Posterior vena cava (tissue), 2 donors: ENCODE results near the gene DNAJB1. TPM values are rescaled to one million over a fixed set of nuclear protein-coding genes. Genes with fewer than 3 reads are reported as not detected.

Experiments
- microRNA-seq, 2 donors: library from miRNA; unstranded; fragments of <30 nt; microRNA quantifications; one replicate each; pipeline ENCODE4 v1.2.0, GENCODE V29; 2020 to 2021; ENCODE audit warnings: borderline microRNAs expressed in 2 of 2
- total RNA-seq, 2 donors: library from RNA; stranded (reverse); fragmentation: NEBNext Ultra II Directional; extraction: Animal tissue kit (Norgen Biotek cat#: 25700); gene quantifications; one replicate each; pipeline ENCODE4 v1.2.1, GENCODE V29; 2021
- donor health status: DM: yes; HTN: yes; CAD: no.
- donor health status: DM: yes; HTN: yes; CAD: no.

The DNAJB1 gene
- total RNA-seq, 2 donors from 2014 or later = 56.2 to 63.2 TPM

Small RNA genes lying within 50 kb of the gene (microRNA-seq; reads per million reads assigned to microRNA genes)
- 0 reads per million in 2 donors for gene MIR639

Other genes starting within 250 kb of the DNAJB1 start
- gene ADGRE5, start 137.0 kb downstream of the DNAJB1 start, total RNA-seq = 100 to 1,000 TPM; 195 to 306 TPM
- 10 to 100 TPM; 37.4 to 38.7 TPM for gene DDX39A, start 99.1 kb downstream of the DNAJB1 start, total RNA-seq
- gene PKN1, start 85.1 kb downstream of the DNAJB1 start, total RNA-seq = 100 to 1,000 TPM; 135 to 173 TPM
- 1 to 10 TPM in 1 of 2 donors, under 1 TPM in 1; 0.95 to 1.6 TPM for gene PTGER1, start 43.0 kb downstream of the DNAJB1 start, total RNA-seq
- gene GIPC1, start 22.3 kb downstream of the DNAJB1 start, total RNA-seq = 10 to 100 TPM; 43.5 to 46.1 TPM
- 10 to 100 TPM; 36.8 to 56.6 TPM for gene TECR, start 11.2 kb upstream of the DNAJB1 start, total RNA-seq
- gene NDUFB7, start 53.7 kb upstream of the DNAJB1 start, total RNA-seq = 100 to 1,000 TPM; 157 to 177 TPM
- gene CLEC17A, start 64.7 kb upstream of the DNAJB1 start, total RNA-seq = under 1 TPM in 1 of 2 donors, not detected in 1; 0.42 TPM
- under 1 TPM in 1 of 2 donors, not detected in 1; 0.23 TPM for gene ADGRE3, start 156.4 kb upstream of the DNAJB1 start, total RNA-seq
- gene ZNF333, start 171.7 kb upstream of the DNAJB1 start, total RNA-seq = 10 to 100 TPM; 17.5 to 20.3 TPM